Dermis blood vessel endothelial cell (primary cell): ENCODE measurements around the gene ATP6V0E2. TPM values are rescaled to one million over a fixed set of nuclear protein-coding genes. Genes with fewer than 3 reads are reported as not detected.

ENCODE experiments used
- DNase-seq: peaks from one replicate; pipeline ENCODE4 v3.0.0; 2010
- total RNA-seq: library from RNA; depleted of rRNA; stranded (reverse); fragments of >200 nt; gene quantifications from 2 replicates; pipeline ENCODE4 v1.2.3, GENCODE V29; 2014

Gene ATP6V0E2
- total RNA-seq, 1 donor from 2014 or later, result 12.1 TPM

DNA sequence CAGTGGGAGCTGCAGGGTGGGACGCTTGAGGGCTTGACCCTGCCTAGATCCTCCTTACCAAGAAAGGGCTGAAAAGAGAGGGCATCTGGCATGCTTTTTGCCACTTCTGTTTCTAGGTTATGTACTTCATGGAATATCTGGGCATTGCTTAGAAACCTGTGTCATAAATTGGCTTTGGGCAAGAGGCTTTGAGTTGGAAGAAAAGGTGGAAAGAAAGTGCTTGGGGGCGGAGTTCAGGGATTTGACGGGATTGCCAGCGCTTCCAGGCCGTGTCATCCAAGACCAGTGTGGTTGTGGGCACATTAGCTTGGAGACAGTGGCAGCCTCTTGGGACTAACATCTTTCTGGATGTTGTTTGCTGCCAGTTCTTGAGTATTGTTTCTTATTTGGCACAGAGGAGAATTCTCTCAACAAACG is 34.8 kb upstream of the ATP6V0E2 start:
- DNase-seq, result no peak

DNA sequence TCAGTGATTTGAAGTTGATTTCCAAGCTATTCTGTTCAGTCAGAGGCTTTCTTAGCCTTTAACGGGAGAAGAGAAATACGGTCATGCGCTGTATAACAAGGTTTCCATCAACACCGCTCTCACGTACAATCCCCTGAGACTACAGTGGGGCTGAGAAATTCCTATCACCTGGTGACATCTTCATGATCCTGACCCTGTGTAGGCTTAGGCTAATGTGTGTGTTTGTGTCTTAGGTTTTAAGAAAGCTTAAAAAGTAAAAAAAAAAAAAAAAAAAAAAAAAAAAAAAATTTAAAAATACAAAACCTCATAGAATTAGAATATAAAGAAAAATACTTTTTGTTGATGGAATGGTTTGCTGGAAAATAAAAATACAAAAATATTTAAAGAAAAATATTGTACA is 33.8 kb upstream of the ATP6V0E2 start:
- no peak for DNase-seq

DNA sequence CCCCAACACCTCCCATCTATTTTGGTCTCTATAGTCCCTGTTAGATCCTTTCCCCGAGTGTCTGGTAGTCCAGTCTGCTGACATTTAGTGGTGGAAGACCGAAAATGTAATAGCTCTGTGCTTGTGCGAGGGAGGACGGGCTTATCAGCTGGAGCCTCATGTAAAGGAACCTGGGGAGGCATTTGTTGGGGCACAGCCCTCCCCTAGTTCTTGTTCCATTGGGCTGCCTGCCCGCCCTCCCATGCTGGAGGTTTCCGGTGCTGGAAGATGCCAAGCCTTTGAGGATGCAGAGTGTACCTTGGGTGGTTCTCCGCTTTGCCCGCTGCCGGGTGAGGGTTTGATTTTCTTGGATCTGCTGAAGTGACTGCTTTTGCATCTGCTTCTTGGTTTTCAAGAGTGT is 30.2 kb upstream of the ATP6V0E2 start:
- no peak for DNase-seq

DNA sequence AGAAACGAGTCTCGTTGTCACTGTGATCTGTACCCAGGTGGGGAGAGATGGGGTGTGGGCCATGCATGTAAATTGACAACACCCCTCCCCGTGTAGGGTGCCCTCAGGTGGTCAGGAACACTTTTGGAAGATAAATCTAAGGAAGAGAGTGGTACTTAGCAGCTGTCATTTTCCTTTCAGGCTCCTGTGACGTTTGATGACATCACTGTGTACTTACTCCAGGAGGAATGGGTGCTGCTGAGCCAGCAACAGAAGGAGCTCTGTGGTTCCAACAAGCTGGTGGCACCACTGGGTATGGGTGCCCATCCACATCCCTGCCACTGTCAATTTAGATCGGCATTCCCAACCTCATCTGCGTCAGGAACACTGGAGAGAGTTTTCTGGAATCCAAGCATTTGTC is 29.3 kb upstream of the ATP6V0E2 start:
- DNase-seq, result no peak

DNA sequence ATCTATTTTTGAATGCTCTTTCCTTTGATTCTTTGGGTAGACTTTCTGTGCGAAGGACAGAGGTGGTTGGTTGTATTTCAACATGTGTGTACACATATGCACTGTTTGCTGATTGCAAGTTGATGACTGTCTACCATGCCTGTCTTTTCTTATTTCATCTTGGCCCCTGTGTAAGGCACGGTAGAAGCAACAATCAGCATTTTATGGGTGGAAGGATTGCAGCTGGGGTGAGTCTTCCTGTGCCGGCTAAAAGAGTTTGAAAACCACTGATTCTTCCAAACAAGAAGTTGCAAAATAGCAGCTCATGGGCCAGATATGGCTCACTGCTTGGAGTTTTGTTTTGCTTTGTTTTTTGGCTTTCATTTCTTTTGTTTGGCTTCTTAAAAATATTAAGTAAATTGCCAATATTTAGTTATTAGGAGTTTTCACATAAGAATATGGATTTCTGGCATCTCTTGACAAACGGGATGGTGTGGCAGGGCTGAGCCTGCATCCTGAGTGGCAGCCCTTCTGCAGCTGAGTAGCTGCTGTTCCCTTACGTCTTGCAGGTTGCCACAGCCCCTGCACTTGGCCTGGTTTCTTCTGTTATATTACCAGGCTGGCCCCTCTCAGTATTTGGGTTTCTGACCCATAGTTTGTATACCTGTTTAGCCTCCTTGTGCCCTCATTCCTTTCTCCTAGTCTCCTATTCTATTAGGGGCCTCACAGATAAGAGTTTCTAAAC is 28.4 kb upstream of the ATP6V0E2 start:
- no peak for DNase-seq

DNA sequence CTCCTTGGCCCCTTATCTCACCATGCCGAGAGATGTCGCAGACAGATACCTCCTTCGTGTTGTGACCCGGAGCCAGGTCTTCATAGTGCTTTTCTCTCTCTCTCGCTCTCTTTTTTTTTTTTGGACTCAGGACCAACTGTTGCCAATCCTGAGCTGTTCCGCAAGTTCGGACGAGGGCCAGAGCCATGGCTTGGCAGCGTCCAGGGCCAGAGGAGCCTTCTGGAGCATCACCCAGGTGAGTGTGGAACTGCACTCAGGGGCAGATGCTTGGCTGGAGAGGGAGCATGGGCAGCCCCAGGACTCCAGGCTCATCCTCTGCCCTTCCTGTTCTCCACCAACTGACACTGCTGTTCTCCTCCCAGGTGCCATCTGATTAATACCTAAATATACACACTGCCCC is 27.7 kb upstream of the ATP6V0E2 start:
- DNase-seq, result no peak

DNA sequence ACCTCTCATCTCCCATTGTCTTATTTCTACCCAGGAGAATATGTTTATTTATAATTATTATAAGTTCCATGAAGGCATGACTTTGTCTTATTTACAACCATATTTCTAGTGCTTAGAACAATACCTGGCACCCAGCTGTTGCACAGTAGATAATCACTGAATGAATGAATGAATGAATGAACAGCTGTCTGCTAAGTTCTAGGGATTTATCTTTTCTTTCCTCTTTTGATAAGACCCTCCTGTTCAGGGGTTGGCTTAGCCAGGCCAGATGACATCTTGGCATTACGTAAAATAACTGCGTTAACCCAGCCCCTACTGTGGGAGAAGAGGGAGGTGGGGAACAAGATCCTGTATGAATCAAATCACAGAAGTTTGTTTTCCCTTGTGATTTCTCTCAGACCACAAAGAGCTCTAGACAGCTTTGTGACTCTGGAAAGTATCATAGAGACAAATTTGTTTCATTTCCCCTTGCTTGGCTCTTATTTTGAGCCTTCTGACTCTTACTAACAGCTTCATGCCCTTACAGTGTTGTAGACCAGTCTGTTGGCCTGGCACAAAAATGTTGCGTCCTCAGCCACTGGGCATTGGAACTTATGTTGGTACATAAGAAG is 27.2 kb upstream of the ATP6V0E2 start:
- DNase-seq, result no peak

DNA sequence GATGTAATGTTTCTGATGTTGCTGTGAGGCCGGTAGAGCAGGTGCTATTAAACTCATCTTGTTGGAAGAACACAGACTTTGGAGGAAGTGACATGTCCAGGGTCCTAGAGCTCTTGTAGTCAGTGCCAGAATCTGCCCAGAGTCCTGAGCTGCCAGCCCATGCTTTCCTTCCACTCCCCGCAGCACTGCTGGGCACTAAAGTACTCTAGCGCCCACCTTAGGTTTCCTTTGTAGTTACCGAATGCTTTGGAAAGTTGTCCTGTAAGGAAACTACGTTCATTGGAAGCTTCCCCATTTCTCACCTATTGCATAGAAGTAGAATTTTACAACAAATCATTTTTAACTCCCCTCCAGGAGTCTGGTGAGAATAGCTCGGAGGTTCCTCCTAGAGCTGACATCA is 24.6 kb upstream of the ATP6V0E2 start:
- DNase-seq, result no peak

DNA sequence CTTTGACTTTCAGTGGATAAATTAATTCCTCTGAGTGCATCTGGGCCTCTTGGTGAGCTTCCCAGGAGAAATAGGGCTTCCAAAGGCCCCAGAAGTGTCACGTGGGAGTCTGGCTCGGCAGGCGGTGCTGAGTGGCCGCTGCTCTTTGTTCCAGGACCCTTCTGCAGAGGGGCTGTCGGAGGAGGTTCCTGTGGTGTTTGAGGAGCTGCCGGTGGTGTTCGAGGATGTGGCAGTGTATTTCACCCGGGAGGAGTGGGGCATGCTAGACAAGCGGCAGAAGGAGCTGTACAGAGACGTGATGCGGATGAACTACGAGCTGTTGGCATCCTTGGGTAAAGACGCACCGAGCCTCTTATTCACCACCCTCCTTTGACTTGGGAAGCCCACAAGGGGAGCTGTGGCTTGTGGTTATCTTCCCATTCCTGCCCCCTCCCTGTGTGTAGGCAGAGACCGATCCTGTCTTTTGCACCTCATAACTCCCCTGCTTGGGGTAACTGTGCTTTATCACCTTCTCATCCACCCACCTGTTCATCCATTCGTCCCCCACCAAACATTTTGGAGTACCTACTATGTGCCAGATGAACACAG is 23.7 kb upstream of the ATP6V0E2 start:
- no peak for DNase-seq

DNA sequence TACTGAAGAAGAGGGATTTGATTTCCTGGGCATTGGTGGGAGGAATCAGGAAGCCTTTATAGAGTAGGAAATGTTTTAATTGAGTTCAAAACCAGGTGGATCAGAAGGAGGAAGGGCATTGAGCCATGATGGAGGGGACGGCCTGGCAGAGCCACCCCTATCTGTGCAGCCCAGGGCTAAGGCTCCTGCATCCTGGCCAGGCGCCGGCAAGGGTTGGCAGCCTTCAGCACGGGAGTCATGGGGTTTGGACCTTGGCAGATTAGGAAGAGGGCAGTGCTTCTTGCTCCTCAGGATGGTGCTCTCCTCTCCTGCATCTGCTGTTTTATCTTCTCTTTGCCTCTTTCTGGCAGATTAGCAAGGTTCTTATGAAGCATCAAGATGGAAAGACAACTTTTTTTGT is 23.1 kb upstream of the ATP6V0E2 start:
- DNase-seq, result no peak

DNA sequence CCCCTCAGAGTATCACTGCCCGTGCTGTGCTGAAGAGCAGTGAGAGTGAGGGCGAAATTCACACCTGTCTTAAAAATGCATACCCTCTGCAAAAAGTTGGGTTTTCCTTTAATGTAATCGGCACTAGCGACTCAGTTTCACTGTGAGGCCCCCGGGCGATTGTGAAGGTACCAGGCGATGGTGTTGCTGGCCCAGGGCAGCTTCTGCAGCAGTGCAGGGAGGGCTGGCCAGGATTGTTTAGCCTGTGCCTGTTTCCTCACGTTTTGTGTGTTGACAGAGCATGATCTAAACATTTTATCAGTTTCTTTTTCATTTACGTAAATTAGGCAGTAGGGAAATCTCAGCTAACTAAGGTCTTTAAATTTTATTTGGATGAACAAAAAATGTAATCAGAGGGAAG is 22.3 kb upstream of the ATP6V0E2 start:
- no peak for DNase-seq

DNA sequence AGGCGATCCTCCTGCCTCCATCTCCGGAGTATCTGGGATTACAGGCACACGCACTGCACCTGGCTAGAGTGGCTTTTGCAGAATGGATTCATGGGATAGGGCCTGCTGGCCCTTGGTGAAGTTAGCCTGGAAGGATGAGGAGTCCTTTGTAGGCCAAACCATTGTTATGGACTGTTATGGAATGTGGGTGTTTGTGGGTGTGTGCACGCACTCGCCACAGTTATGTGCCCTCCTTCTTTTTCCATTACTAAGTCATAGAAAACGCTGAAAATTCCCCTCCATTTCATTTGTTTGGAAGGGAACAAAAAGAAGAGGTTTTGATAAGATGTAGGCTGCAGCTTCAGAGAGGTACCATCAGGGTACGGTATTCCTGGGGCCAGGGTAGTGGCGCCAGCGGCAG is 20.6 kb upstream of the ATP6V0E2 start:
- DNase-seq, result no peak

DNA sequence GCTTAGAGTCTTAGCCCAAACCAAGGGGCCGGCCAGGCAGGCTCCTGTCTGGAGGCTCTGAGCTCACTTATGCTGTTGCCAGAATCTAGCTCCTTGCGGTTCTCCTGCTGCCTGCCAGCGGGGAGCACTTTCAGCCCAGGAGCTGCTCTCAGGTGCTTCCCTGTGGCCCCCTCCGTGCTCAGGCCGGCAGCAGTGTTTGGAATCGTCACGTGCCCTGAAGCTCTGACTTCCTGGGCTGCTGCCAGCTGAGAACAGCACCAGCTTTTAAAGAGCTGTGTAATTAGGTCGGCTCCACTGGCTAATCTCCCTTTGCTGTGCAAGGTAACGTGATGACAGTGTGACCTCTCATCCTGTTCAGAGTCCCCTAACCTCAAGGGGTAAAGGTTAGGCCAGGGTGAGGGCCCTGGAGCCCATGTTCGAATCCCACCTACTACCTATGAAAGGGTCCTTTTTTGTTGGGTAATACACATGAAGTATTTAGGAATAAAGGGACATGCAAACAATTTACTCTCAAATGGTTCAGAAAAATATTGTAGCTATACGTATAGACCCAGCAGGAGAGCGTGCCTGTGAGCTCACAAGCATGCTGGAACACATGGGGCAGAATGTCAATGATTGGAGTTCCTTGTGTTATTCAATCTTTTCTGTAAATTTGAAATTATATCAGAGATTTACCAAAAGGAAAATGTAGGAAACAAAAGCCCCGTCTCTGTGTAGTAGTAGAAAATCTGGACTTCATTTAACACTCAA is 19.0 kb upstream of the ATP6V0E2 start:
- DNase-seq, result peak; percentile 28

DNA sequence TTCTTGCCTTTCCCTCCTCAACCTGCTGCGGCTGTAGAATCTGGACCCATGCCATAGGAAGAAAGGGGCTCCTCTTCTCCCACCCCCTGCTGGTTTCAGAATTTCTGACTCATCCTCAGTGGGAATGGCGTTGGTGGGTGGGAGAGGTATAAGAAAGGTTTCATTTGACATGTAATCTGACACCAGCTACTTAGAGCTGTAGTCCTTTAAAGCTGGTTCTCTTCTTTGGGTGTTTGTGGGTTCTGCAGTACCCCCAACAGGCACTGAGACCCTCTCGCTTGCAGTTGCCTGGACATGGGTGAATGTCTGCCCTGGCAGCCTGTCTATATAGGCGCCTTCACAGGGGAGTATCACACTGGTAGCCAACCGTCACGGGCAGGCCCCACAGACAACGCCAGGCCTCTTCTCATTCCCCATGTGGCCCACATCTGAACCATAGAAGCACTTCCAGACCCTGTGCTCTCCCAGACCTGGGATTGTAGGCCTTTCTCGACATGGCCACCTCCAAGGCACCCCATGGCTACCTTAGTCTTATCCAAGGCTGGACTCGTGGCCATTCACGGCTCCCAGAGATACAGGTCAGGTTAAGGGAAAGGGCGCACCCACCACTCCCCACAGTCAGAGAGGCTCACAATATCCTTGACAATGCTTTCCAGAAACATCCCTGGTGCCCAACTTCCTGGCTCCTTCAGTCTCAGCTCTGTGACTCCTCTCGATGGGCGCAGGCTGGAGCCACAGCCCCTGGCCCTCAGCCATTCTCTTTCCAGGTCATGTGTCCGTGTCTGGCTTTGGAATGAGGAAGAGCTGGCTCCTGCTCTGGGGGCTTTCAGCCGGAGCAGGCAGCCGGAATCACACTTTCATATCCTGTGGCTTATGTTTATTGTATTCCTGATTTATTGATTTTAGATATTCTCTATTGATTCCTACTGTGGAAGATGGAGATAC is 18.1 kb upstream of the ATP6V0E2 start:
- no peak for DNase-seq

DNA sequence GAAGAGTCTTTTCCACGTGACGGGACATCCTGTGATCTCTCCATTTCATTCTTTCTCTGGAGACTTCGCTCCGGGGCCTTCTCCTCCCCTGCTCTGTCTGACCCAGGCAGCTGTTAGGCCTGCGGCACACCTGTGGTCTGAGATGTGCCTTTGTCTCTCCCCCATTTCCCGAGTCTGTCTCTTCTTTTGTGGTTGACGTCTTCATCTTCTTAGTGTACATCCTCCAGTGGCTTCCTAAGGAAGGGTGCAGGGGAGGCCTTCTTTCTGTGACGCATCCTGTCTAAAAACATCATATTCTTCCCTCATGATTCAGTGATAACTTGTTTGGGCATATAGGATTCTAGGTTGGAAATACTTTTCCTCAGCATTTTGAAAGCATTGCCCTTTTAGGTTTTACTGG is 17.2 kb upstream of the ATP6V0E2 start:
- no peak for DNase-seq

DNA sequence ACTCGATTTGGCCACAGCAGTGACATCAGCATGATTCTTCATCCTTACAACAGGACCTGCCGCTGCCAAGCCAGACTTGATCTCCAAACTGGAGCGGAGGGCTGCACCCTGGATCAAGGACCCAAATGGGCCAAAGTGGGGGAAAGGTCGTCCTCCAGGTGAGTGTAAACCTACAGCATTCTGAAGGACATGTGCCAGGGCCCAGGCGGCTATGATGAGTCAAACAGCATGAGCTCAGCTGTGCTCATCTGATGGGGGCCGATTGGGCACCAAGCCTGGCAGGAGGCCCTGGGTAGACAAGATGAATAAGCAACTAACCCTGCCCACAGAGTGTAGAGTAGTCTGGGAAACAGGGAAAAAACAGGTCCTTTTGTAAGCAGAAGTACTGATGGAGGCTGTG is 14.4 kb upstream of the ATP6V0E2 start:
- no peak for DNase-seq

DNA sequence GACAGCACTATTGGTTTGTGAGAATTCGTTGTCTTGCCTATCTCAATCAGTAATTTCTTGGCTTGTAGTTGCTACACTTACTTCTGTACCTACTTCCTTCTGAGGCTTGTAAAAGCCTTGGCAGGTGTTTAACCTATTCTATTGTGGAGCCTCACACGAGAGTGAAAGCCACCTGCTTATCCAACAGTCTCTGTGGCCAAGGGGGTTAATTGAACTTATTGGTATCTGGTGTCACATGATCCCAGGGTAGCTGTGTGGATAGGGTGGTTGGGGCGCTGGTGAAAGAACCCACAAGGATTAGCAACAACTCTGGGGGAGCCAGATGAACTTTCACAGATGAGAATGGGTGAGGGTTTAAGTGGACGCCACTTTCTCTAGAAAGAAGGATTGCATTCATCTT is 13.9 kb upstream of the ATP6V0E2 start:
- DNase-seq, result no peak

DNA sequence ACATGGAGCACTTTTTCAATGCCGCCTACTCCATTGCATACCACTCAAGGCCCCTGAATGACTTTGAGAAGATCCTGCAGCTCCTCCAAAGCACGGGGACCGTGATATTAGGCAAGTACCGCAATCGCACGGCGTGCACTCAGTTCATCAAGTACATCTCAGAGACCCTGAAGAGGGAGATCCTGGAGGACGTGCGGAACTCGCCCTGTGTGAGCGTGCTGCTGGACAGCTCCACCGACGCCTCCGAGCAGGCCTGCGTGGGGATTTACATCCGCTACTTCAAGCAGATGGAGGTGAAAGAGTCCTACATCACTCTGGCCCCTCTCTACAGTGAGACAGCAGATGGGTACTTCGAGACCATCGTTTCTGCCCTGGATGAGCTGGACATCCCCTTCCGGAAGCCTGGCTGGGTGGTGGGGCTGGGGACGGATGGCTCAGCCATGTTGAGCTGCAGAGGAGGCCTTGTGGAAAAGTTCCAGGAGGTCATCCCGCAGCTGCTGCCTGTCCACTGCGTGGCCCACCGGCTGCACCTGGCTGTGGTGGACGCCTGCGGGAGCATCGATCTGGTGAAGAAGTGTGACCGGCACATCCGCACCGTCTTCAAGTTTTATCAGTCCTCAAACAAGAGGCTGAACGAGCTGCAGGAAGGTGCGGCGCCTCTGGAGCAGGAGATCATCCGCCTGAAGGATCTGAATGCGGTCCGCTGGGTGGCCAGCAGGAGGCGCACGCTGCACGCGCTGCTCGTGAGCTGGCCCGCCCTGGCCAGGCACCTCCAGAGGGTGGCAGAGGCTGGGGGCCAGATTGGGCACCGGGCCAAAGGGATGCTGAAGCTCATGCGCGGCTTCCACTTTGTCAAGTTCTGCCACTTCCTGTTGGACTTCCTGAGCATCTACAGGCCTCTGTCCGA is 12.7 kb upstream of the ATP6V0E2 start:
- DNase-seq, result no peak

DNA sequence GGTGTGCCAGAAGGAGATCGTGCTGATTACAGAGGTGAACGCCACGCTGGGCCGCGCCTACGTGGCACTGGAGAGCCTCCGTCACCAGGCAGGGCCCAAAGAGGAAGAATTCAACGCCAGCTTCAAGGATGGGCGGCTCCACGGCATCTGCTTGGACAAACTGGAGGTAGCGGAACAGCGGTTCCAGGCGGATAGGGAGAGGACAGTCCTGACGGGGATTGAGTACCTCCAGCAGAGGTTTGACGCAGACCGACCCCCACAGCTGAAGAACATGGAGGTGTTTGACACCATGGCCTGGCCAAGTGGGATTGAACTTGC is 12.1 kb upstream of the ATP6V0E2 start:
- DNase-seq, result no peak

DNA sequence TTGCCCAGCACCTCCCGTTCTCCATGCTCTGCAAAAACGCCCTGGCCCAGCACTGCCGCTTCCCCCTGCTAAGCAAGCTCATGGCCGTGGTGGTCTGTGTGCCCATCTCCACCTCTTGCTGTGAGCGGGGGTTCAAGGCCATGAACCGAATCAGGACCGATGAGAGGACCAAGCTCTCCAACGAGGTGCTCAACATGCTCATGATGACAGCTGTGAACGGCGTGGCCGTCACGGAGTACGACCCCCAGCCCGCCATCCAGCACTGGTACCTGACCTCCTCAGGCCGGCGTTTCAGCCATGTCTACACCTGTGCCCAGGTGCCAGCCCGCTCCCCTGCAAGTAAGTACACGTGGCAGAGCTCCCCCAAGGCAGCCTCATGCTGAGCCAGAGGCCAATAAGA is 11.6 kb upstream of the ATP6V0E2 start:
- DNase-seq, result no peak

DNA sequence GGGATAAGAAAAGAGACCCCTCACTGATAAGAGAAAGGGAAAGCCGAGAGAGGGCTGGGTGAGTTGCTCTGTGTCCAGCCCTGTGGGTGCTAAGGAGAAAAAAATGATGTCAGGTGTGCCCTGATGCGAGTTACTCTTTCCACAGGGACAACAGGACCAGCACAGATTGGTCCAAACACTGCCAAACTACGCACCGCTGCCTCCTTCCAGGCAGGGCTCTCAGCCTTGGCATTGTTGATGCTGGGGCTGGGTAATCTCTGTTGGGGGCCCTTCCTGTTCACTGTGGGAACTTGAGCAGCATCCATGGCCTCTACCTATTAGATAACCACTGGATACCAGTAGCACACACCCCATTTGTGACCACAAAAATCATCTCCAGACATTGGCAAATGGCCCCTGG is 10.3 kb upstream of the ATP6V0E2 start:
- no peak for DNase-seq

DNA sequence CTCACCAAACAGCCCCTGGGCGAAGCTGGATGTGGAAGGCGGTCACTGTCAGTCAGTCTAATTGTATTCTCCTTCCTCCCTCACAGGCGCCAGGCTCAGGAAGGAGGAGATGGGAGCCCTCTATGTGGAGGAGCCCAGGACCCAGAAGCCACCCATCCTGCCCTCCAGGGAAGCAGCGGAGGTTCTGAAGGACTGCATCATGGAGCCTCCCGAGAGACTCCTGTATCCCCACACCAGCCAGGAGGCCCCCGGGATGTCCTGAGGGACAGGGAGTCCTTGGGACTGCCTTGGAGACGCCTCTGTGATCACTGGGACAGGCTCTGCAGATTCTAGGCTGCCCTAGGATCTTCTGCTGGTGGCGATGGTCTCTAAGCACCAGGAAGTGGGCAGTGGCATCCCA is 9.7 kb upstream of the ATP6V0E2 start:
- DNase-seq, result no peak
